ENCODE data around the gene RAB11FIP2.

RAB11FIP2 gene

DNA sequence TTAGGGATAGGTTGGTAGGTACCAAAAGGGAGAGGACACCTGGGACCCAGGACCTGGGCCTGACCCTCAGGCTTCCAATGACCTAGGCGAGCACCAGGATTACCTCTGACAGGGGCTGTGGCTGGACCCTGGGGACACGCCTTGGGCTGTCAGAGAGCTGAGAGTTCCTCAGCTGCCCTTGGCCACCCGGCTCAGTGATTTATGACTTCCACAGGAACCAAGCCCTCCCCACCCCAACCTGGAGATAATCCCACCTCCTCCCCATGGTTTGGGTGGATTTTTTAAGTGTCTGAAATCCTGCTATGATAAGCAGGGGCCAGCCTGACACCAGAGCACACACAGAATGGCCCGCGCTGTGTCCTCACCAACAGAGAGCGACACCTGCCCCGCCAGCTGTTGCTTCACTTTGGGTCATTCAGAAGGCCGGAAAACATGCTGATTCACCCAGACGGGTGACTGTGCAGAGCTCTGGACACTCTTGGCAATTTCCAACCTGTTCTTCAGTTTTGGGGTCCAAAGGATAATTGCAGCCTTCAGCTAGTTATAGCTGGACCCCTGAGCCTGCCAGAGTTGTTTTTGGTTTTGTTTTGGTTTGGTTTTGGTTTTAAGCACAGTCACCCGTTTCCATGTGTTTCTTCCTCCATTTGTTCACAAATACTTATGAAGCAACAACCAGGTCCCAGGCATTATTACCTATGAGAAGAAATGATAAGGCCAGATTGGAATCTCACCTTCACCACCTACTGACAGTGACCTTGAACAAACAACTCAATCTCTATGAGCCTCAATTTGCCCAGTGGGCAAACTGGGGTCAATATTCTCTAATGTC lies 78.2 kb downstream of the RAB11FIP2 start:
- TF ChIP-seq, protein P1, sequence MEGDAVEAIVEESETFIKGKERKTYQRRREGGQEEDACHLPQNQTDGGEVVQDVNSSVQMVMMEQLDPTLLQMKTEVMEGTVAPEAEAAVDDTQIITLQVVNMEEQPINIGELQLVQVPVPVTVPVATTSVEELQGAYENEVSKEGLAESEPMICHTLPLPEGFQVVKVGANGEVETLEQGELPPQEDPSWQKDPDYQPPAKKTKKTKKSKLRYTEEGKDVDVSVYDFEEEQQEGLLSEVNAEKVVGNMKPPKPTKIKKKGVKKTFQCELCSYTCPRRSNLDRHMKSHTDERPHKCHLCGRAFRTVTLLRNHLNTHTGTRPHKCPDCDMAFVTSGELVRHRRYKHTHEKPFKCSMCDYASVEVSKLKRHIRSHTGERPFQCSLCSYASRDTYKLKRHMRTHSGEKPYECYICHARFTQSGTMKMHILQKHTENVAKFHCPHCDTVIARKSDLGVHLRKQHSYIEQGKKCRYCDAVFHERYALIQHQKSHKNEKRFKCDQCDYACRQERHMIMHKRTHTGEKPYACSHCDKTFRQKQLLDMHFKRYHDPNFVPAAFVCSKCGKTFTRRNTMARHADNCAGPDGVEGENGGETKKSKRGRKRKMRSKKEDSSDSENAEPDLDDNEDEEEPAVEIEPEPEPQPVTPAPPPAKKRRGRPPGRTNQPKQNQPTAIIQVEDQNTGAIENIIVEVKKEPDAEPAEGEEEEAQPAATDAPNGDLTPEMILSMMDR (conservative IDR thresholded peaks at IDR 0.05): no peak
- H3K27ac ChIP-seq: no peak overlapping the region

DNA sequence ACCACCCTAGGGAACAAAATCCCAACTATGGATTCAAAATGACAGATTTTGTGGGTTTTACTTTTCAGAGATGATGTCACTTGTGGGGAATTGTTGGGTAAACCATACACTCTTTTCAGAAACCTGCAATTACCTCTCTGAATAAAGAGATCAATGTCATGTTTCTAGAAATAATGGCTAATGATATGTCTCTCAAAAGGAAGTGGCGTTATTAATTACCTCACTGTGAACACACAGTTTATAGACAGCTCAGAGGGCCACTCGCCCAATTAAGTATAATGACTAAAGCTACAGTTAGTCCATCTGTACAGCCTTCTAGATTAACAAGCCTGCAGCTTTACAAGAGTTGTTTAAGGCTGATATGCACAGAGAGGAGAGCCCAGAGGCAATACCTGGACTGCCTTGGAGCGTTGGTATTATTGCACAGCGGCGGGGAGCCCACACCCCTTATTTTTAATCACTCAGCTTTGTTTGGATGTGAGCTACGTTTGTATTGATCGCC lies 79.5 kb downstream of the RAB11FIP2 start:
- H3K27ac ChIP-seq: no peak overlapping the region
- TF ChIP-seq, protein P1 (conservative IDR thresholded peaks at IDR 0.05): no peak

DNA sequence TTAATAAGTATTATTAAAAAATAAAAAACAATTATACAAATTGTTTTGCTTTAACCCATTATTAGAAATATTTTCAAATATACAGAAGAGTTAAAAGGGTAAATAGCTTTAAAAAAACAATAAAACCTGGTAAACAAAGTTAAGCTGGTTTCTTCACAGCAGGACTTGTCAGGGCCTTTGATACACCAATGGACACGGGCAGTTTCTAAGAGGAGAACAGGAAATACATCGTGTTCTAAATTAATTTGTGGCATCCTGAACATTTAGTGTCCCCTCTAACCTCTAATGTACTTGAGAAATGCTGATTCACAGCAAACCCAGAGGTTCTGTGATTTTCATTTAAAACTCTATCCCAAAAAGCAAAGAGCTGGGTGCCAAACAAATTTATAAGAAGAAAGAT lies 80.8 kb downstream of the RAB11FIP2 start:
- TF ChIP-seq, protein P1 (conservative IDR thresholded peaks at IDR 0.05): no peak
- no peak overlapping the region for H3K27ac ChIP-seq

DNA sequence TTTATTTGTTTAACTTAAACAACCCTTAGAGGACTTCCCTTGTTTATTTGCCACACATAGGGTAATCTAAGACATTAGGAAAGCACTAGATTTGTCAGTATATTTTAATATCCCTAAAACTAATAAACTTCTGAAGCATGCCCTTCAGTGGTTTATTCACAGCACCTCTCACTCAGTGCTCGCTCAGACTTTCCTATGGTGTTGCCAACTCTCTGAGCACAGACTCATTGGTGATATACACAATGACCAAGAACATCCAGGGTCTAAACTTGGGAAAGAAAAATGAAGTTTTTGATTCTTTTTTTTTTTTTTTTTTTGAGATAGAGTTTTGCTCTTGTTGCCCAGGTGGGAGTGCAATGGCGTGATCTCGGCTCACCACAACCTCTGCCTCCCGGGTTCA lies 82.2 kb downstream of the RAB11FIP2 start:
- H3K27ac ChIP-seq: no peak overlapping the region
- TF ChIP-seq, protein P1 (conservative IDR thresholded peaks at IDR 0.05): no peak

DNA sequence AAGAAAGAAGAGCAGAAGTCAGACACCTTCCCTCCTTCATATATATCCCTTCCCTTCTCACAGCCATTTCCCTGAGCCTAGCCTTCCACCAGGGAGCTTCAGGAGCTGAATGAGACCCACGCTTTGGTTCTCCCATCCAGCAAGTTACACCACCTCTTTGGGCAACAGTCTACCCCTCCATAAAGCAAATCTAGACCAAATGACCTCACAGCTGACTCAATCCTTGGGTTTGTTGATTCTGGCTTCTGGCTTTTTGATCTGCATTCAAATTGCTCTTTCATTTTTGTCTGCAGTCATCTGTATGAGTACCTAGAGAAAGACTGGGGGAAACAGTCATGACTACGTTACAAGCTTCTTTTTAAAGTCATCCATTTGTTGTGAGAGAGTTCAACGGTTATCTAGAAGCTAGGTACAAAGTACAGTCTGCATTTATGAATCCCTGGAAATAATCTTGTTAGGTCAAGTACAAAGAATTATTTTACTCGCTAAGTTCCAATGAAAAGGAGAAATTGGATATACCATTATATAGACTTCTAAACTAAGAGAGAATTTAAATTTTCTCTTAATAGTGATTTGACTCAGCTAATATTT lies 86.3 kb downstream of the RAB11FIP2 start:
- no peak overlapping the region for H3K27ac ChIP-seq
- TF ChIP-seq, protein P1 (conservative IDR thresholded peaks at IDR 0.05): no peak

DNA sequence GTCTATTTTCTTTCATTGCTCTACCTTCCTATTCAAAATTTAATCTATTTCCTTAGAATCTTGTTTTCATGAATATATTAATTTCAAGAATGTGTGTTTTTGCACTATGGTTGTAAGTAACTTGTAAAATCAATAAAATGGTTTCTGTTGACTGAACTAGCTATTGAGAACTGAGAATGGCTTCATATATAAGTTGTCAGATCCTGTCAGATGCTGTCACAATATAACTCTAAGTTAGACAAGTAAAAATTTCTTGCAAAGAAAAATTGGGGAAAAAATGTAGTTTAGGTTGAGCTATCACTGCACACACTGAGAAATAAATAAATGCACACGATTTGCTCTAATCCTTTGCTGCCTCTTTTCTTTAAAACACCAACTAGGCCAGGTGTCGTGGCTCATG lies 89.8 kb downstream of the RAB11FIP2 start:
- H3K27ac ChIP-seq: no peak overlapping the region

DNA sequence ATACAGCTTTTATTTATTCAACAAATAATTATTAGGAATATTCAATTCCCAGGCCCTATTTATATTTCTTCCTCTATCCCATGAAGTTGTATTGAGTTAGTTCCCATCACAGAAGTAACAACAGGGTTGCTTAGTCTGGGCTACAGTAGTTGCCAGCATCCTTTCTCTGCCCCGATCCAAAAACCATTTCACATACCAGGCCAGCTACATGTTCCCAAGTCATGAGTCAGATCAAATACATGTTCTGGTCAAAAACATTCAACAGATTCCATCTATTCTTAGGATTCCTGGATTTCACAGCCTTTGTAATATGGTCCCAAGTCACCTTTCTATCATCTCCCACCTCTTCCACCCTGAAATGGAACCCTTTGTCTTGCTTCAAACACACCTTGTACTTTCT lies 91.6 kb downstream of the RAB11FIP2 start:
- H3K27ac ChIP-seq: no peak overlapping the region
- TF ChIP-seq, protein P1 (conservative IDR thresholded peaks at IDR 0.05): no peak

More for the DNA sequence above, 89.8 kb downstream of the RAB11FIP2 start:
- TF ChIP-seq, protein P1 (conservative IDR thresholded peaks at IDR 0.05): no peak

Measured in VCaP (cell line).